Heart right ventricle (tissue), 16 donors: ENCODE results near the gene CCDC59. TPM values are rescaled to one million over a fixed set of nuclear protein-coding genes. Genes with fewer than 3 reads are reported as not detected.
"Not testable (repeated sequence)": the region's sequence is repeated elsewhere in the genome, so short reads cannot be mapped to it uniquely, and the experiment has no call there.

Source experiments
- ATAC-seq, 8 donors: fragments of 200-7000 bp; cut with Tn5 transposase; one replicate each; pipeline ENCODE4 v1.9.1; 2020; ENCODE audit warnings: mild to moderate bottlenecking in 8 of 8, moderate library complexity in 8 of 8, moderate number of reproducible peaks in 1 of 8
- DNase-seq, 2 donors: peaks; one replicate each; pipeline ENCODE4 v3.0.0-alpha.2; 2020
- H3K27ac ChIP-seq, 10 donors: fragments of 200-600 bp; sonication (generic) in 2 of 10; one replicate each; pipeline versions ENCODE4 v1.5.0 to v1.8.0; 2020 to 2022; ENCODE audit warnings: mild to moderate bottlenecking in 3 of 10
- H3K27me3 ChIP-seq, 7 donors: fragments of 200-600 bp; one replicate each; pipeline ENCODE4 v1.8.0; 2021 to 2022; ENCODE audit warnings: mild to moderate bottlenecking in 2 of 7
- H3K36me3 ChIP-seq, 9 donors: fragments of 200-600 bp; sonication (generic) in 1 of 9; one replicate each; pipeline versions ENCODE4 v1.5.0 to v1.8.0; 2020 to 2022; ENCODE audit warnings: mild to moderate bottlenecking in 2 of 9
- H3K4me1 ChIP-seq, 9 donors: fragments of 200-600 bp; sonication (generic) in 1 of 9; one replicate each; pipeline versions ENCODE4 v1.5.0 to v1.8.0; 2020 to 2022; ENCODE audit warnings: mild to moderate bottlenecking in 4 of 9
- H3K4me3 ChIP-seq, 10 donors: fragments of 200-600 bp; sonication (generic) in 2 of 10; one replicate each; pipeline versions ENCODE4 v1.5.0 to v1.8.0; 2020 to 2022; ENCODE audit warnings: mild to moderate bottlenecking in 7 of 10, moderate library complexity in 2 of 10
- H3K9me3 ChIP-seq, 11 donors: fragments of 200-600 bp in 10 of 11; sonication (generic) in 2 of 11; one replicate each; pipeline versions ENCODE4 v1.5.0 to v1.8.0; 2013 to 2022; ENCODE audit warnings: mild to moderate bottlenecking in 2 of 11, control low read depth in 1 of 11, moderate library complexity in 1 of 11
- CTCF ChIP-seq, 9 donors: fragments of 200-600 bp; sonication (generic) in 2 of 9; IDR thresholded peaks; one replicate each; pipeline versions ENCODE4 v1.5.0 to v1.8.0; 2021 to 2022; ENCODE audit warnings: antibody characterized with exemption in 9 of 9, mild to moderate bottlenecking in 5 of 9, moderate library complexity in 1 of 9
- WGBS, 2 donors: extraction: QIAGEN DNeasy Blood & Tissue Kit; methylation state at CpG; one replicate each; pipeline ENCODE4 v1.1.7; 2013; ENCODE audit warnings: inconsistent platforms in 1 of 2; 5-methylcytosine and 5-hydroxymethylcytosine counted together
- intact Hi-C, 10 donors: fragments of 100-400 bp; cut with DNase I; formaldehyde crosslinking; loops; one replicate each; pipeline versions ENCODE4 v1.11.1 to v1.14.2; 2022
- polyA plus RNA-seq, 2 donors: library from polyadenylated mRNA; stranded (reverse); fragments of 200-250 nt; gene quantifications; one replicate each; pipeline ENCODE4 v1.2.3, GENCODE V29; 2013
- total RNA-seq, 10 donors: library from RNA; stranded (reverse); fragmentation: NEBNext Ultra II Directional in 3 of 10; extraction: Animal tissue kit (Norgen Biotek cat#: 25700) in 3 of 10; gene quantifications; one replicate each; pipeline versions ENCODE4 v1.2.1 to v1.2.4, GENCODE V29; 2021 to 2023
- donor health status: Arrhythmogenic right ventricular cardiomyopathy.
- donor health status: ischemic (EF 13 %, LVEDD 7.1; RV severe dilation, severe dysfunction).
- donor health status: healthy with polysubstance abuse.
- donor health status: DM: no; HTN: yes; CAD: no.
- donor health status: DM: no; HTN: no; CAD: no.
- donor health status: ischemic (EF 25% LVEDD 6.9; RV normal size, moderate dysfunction).
- donor health status: ischemic (EF 25% LVEDD 5.7; RV mildly dilated, moderate dysfunction).
- donor health status: healthy.
- donor health status: DM: yes; HTN: yes; CAD: no.
- donor health status: Ischemic cardiomyopathy.
- donor health status: ischemic (EF 35%, LVEDD 5.7; RV mildly dilated, moderate dysfunction).
- donor health status: nonischemic (EF 11% LVEDD 7.7; RV severe dilation, severe dysfunction).
- donor health status: DM: yes; HTN: yes; CAD: no.
- donor health status: PGD.
- donor health status: ischemic (EF 29% LVEDD 5.4; RV normal size, mild dysfunction).
- donor health status: nonischemic (EF 23%, LVEDD 6.1; RV moderate dilation, normal function).

CCDC59 gene
- total and polyA plus RNA-seq, 12 donors: 22.7 to 38.2 (median 26.8) TPM

DNA sequence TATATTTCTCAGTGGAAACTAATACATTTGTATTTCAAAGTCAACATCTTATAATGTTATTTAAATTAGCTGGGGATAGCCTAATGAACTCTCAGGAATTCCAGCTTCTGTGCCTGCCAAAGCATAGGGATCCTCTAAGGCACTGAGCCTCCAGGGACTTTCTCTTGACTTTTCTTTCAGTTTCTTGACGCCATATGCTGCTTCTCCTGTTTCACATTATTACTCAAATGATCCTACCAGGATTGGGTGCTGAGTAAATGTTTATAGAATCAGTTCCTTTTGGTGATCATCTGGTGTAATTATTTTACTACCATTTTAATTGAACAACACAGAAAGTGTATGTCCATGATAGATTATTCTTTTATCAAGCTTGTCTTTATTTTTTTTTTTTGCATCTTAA is 8.0 kb upstream of the CCDC59 start:
- no peak for ATAC-seq
- Histone ChIP-seq H3K9me3 (no peaks in the 10 kb centered on the region), H3K36me3 (peaks cover 0 to 14% (median 0%) of the 10 kb centered on the region in 9 donors), H3K27ac (no peak overlapping the region), H3K27me3 (no peaks in the 10 kb centered on the region), H3K4me1 (peaks cover 0 to 23% (median 4%) of the 10 kb centered on the region in 9 donors), H3K4me3 (no peak overlapping the region)
- 75 to 78% methylated on average over 1 of the region's 1 CpG for WGBS, 2 donors
- intact Hi-C loops: no loop called here
- DNase-seq: no peak
- no peak for TF ChIP-seq CTCF (IDR thresholded peaks at IDR 0.05)

DNA sequence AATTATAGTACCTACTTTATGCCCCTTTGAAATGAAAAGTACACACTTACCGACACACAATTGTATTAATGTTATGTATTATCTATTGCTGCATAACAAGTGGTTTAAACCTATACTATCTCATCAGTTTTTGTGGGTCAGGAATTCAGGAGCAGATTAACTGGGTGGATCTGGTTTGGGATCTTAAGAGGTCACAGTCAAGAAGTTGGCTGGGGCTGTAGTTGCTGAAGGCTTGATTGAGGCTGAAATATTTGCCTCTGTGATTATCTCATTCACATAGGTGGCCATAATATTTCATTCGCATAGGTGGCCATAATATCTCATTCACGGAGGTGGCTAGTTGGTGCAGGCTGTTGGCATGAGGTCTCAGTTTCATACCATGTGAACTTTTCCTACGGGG is 5.8 kb upstream of the CCDC59 start:
- ATAC-seq (peak in 1 of 8 donors; percentile 40), DNase-seq (no peak)
- no peak overlapping the region for H3K27ac ChIP-seq
- intact Hi-C loops: loop anchor here in 1 of 10 donors (5.0 kb wide), 1 partner anchor 1773 kb away; no protein-coding TSS in a partner anchor
- no peak overlapping the region for H3K4me3 ChIP-seq
- H3K27me3 ChIP-seq: no peaks in the 10 kb centered on the region
- no peak for TF ChIP-seq CTCF (IDR thresholded peaks at IDR 0.05)
- WGBS, 2 donors: 36 to 59% methylated on average over 4 of the region's 4 CpGs
- peaks cover 0 to 40% (median 16%) of the 10 kb centered on the region in 9 donors for H3K4me1 ChIP-seq
- H3K36me3 ChIP-seq: peaks cover 0 to 3% (median 0%) of the 10 kb centered on the region in 9 donors
- H3K9me3 ChIP-seq: no peaks in the 10 kb centered on the region

DNA sequence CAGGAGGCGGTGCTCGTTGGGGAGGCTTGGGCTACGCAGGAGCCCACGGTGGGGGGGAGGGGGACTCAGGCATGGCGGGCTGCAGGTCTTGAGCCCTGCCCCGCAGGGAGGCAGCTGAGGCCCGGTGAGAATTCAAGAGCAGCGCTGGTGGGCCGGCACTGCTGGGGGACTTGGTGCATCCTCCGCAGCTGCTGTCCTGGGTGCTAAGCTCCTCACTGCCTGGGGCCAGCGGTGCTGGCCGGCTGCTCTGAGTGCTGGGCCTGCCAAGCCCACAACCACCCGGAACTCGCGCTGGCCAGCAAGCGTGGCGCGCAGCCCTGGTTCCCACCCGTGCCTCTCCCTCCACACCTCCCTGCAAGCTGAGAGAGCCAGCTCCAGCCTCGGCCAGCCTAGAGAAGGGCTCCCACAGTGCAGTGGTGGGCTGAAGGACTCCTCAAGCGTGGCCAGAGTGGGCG is 3.3 kb upstream of the CCDC59 start:
- Histone ChIP-seq H3K27ac (no peak overlapping the region), H3K9me3 (no peaks in the 10 kb centered on the region), H3K4me3 (no peak overlapping the region), H3K27me3 (no peaks in the 10 kb centered on the region), H3K36me3 (peaks cover 0 to 7% (median 0%) of the 10 kb centered on the region in 9 donors), H3K4me1 (peaks cover 0 to 51% (median 29%) of the 10 kb centered on the region in 9 donors)
- no peak for TF ChIP-seq CTCF (IDR thresholded peaks at IDR 0.05)
- no peak for ATAC-seq
- peak in 1 of 2 donors; percentile 17 for DNase-seq
- WGBS, 2 donors: 90% methylated on average over 22 of the region's 22 CpGs
- intact Hi-C loops: loop anchor here in 1 of 10 donors (5.0 kb wide), 1 partner anchor 1776 kb away; no protein-coding TSS in a partner anchor

DNA sequence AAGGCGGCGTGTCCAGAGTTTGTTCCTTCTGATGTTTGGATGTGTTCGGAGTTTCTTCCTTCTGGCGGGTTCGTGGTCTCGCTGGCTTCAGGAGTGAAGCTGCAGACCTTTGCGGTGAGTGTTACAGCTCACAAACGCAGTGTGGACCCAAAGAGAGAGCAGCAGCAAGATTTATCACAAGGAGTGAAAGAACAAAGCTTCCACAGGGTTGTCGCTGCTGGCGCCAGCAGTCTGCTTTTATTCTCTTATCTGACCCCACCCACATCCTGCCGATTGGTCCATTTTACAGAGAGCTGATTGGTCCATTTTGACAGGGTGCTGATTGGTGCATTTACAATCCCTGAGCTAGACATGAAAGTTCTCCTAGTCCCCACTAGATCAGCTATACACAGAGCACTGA is 2.6 kb upstream of the CCDC59 start:
- intact Hi-C loops: loop anchor here in 1 of 10 donors (5.0 kb wide), 1 partner anchor 1776 kb away; no protein-coding TSS in a partner anchor

DNA sequence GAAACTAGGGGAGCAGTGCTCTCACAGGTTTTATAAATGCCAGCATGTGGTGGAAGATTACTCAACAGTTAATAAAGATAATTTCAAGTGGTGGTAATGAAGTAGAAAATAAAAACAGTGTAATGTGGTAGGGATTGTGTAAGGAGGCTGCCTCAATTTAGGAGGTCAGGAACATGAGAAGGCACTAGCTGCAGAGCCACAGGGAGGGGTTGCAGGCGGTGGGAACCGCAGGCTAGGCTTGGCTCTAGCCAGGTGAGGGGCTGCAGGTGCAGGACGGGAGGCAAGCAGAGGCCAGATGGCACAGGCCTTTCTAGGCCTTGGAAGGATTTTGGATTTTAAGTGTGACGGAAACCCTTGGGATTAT is 910 bp upstream of the CCDC59 start:
- ATAC-seq (peak in 6 of 8 donors; percentile 2 to 31 (median 20)), DNase-seq (peak in 1 of 2 donors; percentile 11)
- 6 to 11% methylated on average over 4 of the region's 4 CpGs for WGBS, 2 donors
- Histone ChIP-seq H3K4me3 (peak overlapping the region; percentile 64 to 95 (median 86)), H3K27ac (peak overlapping the region in 9 of 10 donors; percentile 91 to 99 (median 96)), H3K36me3 (peaks cover 0 to 31% (median 14%) of the 10 kb centered on the region in 9 donors), H3K27me3 (no peaks in the 10 kb centered on the region), H3K9me3 (no peaks in the 10 kb centered on the region), H3K4me1 (peaks cover 0 to 58% (median 41%) of the 10 kb centered on the region in 9 donors)
- TF ChIP-seq CTCF (IDR thresholded peaks at IDR 0.05): no peak
- intact Hi-C loops: no loop called here

More for the DNA sequence above, 2.6 kb upstream of the CCDC59 start:
- not testable (repeated sequence) for H3K27ac ChIP-seq, ATAC-seq, H3K4me3 ChIP-seq, H3K27me3 ChIP-seq, H3K9me3 ChIP-seq, DNase-seq
- H3K36me3 ChIP-seq: peaks cover 0 to 13% (median 5%) of the 10 kb centered on the region in 9 donors
- 96 to 97% methylated on average over 11 of the region's 11 CpGs for WGBS, 2 donors
- peaks cover 0 to 57% (median 36%) of the 10 kb centered on the region in 9 donors for H3K4me1 ChIP-seq
